Measurements from ENCODE around the gene BRINP1.

The BRINP1 gene

GRCh38 chr9:119153402-119153801 is 215.8 kb downstream of the BRINP1 start:
- H3K9me3 ChIP-seq = no peaks in the 10 kb centered on the region
- TF ChIP-seq CTCF (IDR thresholded peaks at IDR 0.05; ENCODE audit: low read depth, low read length) = no peak
- no peaks in the 10 kb centered on the region for H3K36me3 ChIP-seq
- DNase-seq = no peak
- H3K4me1 ChIP-seq = no peaks in the 10 kb centered on the region
- no peaks in the 10 kb centered on the region for H3K27me3 ChIP-seq
- H3K4me3 ChIP-seq (ENCODE audit: low read depth, low read length) = no peak overlapping the region

GRCh38 chr9:119148855-119149254 is 220.4 kb downstream of the BRINP1 start:
- Histone ChIP-seq H3K36me3 (no peaks in the 10 kb centered on the region), H3K4me3 (ENCODE audit: low read depth, low read length) (no peak overlapping the region), H3K27me3 (no peaks in the 10 kb centered on the region), H3K4me1 (no peaks in the 10 kb centered on the region), H3K9me3 (no peaks in the 10 kb centered on the region)
- DNase-seq = no peak
- no peak for TF ChIP-seq CTCF (IDR thresholded peaks at IDR 0.05; ENCODE audit: low read depth, low read length)

GRCh38 chr9:119137479-119137878 is 231.8 kb downstream of the BRINP1 start:
- H3K36me3 ChIP-seq = no peaks in the 10 kb centered on the region
- H3K4me3 ChIP-seq (ENCODE audit: low read depth, low read length) = no peak overlapping the region
- no peak for TF ChIP-seq CTCF (IDR thresholded peaks at IDR 0.05; ENCODE audit: low read depth, low read length)
- no peaks in the 10 kb centered on the region for H3K4me1 ChIP-seq
- no peaks in the 10 kb centered on the region for H3K9me3 ChIP-seq
- DNase-seq = no peak
- no peaks in the 10 kb centered on the region for H3K27me3 ChIP-seq

- Histone ChIP-seq H3K4me1 (no peaks in the 10 kb centered on the region), H3K36me3 (no peaks in the 10 kb centered on the region), H3K9me3 (no peaks in the 10 kb centered on the region), H3K27me3 (no peaks in the 10 kb centered on the region), H3K4me3 (ENCODE audit: low read depth, low read length) (no peak overlapping the region)
- DNase-seq = no peak
- TF ChIP-seq CTCF (IDR thresholded peaks at IDR 0.05; ENCODE audit: low read depth, low read length) = no peak
Measured at GRCh38 chr9:119126040-119126439, 243.2 kb downstream of the BRINP1 start.

GRCh38 chr9:119121899-119122298 is 247.3 kb downstream of the BRINP1 start:
- Histone ChIP-seq H3K4me3 (ENCODE audit: low read depth, low read length) (no peak overlapping the region), H3K36me3 (no peaks in the 10 kb centered on the region), H3K27me3 (no peaks in the 10 kb centered on the region), H3K4me1 (no peaks in the 10 kb centered on the region), H3K9me3 (no peaks in the 10 kb centered on the region; the same call in 1 of the 2 replicates)
- DNase-seq = no peak
- no peak for TF ChIP-seq CTCF (IDR thresholded peaks at IDR 0.05; ENCODE audit: low read depth, low read length)

GRCh38 chr9:119117409-119117808 is 251.8 kb downstream of the BRINP1 start:
- no peaks in the 10 kb centered on the region for H3K36me3 ChIP-seq
- TF ChIP-seq CTCF (IDR thresholded peaks at IDR 0.05; ENCODE audit: low read depth, low read length) = no peak
- DNase-seq = no peak
- no peaks in the 10 kb centered on the region for H3K27me3 ChIP-seq
- no peak overlapping the region for H3K4me3 ChIP-seq (ENCODE audit: low read depth, low read length)
- no peaks in the 10 kb centered on the region; the same call in 1 of the 2 replicates for H3K9me3 ChIP-seq
- no peaks in the 10 kb centered on the region for H3K4me1 ChIP-seq

Measured in BE2C (cell line).